ENCODE results near the gene SLC25A42.

DNA sequence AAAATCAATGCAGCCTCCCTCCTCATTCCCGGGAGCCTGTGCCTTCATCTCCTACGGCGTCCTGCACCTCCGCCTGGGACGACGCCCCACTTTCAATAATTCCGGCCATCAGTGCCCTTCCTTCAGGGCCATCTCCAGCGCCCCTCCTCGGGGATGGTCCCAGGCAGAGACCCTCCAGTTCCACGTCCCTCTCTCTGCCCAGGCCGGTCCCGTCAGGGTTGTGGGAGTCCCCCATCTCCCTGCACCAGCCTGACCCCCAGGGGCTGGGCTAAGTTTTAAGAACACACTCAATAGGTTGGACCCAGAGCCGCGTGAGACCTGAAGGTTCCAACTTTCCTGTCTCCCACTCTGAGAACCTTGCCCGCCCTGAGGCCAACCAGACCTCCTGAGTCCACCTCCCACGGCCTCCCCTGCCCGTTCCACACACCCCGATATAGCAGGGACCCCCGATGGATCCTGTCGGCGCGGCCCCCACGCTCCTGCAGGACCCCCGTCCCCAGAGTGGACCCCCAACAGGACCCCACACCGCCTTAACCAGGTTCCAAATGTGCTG, 73.8 kb downstream of the SLC25A42 start:
- TF ChIP-seq, protein P1, sequence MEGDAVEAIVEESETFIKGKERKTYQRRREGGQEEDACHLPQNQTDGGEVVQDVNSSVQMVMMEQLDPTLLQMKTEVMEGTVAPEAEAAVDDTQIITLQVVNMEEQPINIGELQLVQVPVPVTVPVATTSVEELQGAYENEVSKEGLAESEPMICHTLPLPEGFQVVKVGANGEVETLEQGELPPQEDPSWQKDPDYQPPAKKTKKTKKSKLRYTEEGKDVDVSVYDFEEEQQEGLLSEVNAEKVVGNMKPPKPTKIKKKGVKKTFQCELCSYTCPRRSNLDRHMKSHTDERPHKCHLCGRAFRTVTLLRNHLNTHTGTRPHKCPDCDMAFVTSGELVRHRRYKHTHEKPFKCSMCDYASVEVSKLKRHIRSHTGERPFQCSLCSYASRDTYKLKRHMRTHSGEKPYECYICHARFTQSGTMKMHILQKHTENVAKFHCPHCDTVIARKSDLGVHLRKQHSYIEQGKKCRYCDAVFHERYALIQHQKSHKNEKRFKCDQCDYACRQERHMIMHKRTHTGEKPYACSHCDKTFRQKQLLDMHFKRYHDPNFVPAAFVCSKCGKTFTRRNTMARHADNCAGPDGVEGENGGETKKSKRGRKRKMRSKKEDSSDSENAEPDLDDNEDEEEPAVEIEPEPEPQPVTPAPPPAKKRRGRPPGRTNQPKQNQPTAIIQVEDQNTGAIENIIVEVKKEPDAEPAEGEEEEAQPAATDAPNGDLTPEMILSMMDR (IDR thresholded peaks at IDR 0.05): no peak
- no peak for TF ChIP-seq POLR2A (IDR thresholded peaks at IDR 0.05)
